Stimulated activated CD4-positive, alpha-beta T cell treated with anti-CD3 and anti-CD28 coated beads, Interleukin-2, amount 100 ng/mL, for 24 hours (primary cell): ENCODE results near the gene COL9A3.

Experiments
- DNase-seq, 2 donors: peaks; one replicate each; pipeline ENCODE4 v3.0.0-alpha.2; 2020

Gene COL9A3

DNA sequence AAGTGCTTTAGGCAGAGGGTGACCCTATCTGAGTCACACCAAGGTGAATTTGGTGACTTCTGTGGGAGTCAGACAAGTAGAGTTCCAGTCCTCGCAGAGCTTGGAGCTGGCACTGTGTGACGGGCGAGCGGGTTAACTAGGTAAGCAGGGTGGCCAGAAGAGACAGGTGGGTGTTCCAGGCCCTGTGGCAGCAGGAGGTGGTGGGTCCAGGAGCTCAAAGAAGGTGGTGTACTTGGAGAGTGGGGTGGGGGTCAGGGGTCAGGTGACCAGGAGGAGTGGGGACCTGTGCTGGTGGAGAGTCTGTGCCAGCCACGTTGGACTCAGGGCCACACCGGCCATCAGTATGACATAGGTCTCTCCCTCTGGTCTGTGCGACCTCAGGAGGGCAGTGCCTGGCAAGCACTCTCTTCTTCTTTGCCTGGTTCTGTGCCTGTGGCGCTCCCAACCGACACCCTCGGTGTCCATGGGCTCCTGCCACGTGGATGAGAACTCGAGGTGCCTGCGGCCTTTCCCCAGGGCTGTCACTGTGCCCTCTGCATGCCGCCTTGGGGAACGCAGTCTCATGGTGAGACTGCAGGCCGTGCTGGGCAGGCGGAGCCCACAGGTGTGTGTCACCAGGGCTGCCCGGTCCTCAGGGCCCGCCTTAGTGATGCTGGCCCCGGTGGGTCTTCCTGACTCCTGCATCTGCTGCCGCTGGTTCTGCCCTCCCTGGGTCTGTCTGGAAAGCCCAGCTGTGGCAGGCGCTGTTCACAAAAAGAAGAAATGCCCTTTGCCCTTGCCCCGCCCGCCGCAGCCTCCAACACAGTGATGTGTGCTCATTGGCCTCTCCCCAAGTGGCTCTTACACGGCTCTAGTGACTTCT lies 18.9 kb upstream of the COL9A3 start:
- no peak for DNase-seq

DNA sequence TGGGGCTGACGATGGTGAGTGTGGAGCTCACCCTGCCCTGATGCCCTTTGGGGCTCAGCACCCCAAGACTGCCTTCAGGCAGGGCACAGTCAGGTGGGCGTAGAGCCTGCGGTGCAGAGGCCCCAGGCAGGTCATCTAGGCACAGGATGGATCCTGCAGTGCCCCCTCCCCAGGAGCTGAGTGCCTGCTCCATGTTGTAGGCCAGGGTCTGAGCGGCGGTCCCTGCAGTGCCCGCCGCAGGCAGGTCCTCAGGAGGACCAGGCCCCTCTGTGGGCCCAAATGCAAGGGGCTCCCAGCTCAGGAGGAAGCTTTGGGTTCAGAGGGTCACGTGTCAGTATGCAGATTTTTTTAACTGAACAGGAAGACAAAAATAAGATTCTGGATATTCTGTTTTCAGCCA lies 17.8 kb upstream of the COL9A3 start:
- no peak for DNase-seq

DNA sequence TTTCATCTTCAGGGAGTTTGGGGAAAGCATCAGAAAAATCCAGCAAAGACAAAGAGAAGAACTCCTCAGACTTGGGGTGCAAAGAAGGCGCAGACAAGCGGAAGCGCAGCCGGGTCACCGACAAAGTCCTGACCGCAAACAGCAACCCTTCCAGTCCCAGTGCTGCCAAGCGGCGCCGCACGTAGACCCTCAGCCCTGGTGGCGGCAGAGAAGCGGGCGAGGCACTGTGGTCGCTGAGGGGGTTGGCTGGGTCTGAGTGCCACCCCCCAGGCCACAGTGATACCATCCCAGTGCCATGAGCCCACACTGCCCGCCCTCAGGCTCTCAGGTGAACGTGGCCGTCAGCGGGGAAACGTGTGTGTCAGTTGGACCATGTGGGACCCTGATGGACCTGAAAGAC lies 17.4 kb upstream of the COL9A3 start:
- DNase-seq = no peak

DNA sequence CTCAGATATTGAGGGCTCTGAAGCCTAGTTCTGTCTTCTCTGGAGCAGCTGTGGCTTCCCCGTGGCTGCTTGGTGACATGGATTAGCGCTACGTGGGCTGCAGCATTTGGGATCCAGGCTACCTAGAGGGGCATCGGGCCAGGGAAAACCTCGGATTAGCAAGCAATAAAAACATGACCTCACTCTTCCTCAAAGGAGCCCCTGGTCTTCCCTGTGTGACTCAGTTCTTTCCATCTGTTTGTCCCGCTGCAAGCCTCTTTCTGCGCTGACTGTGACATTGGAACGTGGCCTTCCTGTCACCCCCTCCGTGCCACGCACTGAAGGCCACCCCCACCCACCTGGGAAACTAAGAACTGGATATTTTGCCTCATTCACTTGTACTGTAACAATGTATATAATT lies 17.0 kb upstream of the COL9A3 start:
- DNase-seq = no peak

DNA sequence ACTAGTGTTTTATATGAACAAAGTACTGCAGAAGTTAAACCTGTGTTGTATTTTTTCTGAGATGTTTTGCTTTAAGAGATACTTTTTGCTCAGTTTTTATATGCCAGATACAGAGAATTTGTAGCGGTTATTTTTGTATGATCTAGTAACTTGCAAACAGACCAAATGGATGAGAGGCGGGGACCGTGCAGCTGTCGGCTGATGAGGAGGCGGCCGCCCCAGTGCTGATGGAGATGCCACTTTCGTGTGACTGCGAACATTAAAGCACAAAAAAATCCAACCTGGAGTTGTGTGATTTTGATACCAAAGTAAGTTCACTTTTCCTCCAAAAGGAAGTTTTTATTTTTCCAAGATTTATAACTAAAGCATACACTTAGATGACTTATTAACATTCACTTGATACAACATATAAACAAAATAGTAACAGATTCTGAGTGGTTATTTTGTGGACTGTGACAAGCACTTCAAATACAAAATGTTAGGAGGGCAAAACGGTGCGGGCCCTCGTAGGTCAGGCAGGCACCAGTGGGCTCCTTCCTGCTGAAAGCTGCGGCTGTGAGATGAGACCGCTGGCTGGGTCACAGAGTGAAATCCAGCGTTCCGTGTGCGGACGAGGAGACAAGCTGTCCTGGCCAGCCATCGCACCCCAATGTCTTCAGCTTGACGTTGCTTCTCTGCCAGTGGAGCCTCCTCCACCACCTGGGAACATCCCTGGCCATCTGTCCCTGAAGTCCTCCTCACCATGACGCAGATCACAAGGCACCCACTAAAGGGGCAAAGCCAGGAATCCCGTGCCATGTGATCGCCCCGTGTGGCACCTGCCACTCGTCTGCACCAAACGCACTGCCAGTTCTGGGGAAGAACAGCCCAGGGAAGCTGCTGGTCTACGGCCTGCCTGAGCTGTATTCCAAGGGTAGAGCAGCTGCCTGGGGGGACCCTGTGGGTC lies 16.3 kb upstream of the COL9A3 start:
- DNase-seq = no peak

DNA sequence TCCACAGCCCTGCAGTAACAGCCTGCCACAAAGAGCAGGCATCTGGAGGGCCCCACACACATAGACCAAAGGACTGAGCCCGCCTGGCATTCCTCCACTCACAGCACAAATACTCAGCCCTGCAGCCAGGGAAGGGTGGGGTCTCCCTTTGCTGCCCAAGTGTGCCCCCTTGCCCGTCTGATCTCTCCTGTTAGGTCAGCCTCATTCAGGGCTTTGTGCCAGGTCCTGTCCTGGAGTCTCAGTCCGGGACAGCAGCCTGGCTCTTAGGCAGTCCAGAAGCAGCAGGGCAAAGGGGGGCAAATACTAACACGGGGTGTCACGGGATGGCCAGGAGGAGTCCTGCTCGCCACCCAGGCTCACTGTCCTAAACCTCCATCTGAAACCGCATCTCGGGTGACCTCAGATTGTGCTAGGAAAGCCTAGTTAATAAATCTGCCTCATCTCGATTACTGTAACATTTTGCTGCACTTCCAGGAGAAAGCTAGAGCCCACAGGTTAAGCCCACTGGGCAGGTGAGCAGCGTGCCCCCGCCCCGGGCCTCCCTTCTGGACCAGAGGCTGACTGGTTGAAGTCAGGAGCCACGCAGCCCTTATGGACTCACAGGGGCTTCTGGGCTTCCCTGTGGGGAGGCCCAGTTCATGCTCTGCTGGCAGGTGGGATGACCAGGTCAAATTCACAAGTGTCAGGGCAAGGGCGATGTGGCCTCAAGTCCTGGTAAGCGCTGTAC lies 15.4 kb upstream of the COL9A3 start:
- no peak for DNase-seq

DNA sequence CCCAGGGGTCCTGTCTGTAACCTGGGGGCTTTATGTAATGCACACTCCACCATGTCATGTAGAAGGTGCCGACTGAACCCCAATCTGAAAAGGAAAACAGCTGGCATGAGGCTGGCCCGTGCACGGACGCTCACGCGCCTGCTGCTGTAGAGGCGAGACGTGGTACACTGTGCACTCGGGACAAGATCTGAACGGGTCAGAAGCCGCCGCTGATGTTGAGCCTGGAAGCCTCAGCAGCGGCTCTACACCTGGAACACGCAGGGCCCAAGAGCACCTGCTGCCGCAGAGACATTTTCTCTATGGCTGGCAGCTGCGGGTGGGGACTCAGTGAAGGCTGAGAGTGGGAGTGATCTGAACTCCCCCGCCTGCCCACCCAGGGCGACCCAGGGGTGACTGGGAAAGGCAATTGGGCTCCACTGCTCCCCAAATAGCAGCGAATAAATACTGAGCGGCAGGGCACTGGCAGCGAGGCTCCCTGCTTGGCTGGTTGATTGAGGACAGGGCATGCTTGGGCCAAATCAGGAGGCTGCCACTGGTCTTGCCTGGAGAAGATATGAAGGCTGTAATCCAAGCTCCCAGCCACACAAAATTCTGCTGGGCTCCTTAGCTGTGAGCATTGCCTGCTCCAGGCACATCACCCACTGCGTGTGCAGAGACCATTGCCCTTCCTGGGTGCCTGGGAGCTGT lies 14.7 kb upstream of the COL9A3 start:
- DNase-seq = no peak

DNA sequence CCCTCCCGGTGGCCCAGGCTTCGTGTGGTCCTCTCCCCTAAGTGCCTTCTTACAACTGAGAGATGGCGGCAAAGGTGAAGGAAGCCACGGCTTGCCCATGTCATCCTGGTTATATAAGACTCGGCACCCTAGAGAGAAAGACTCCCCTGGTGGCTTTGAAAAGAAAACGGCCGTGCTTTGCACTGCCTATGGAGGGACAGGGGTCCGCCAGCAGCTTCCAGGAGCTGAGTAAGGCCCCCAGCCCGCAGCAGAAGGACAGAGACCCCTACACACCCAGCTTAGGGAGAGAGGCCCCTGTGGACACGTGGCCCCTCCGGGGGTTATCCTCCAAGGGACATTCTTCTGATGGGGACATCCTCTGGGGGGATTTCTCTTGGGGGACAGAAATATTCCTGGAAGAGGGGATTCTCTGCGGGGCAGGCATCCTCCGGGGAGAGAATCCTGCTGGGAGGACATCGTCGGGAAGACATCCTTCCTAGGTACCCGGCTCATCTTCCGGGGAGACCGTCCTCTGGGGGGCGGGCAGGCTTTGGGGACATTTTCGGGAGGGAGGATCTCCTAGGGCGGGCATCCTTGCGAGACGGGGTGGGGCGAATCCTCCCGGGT lies 12.7 kb upstream of the COL9A3 start:
- peak in 1 of 2 donors; percentile 36 for DNase-seq

DNA sequence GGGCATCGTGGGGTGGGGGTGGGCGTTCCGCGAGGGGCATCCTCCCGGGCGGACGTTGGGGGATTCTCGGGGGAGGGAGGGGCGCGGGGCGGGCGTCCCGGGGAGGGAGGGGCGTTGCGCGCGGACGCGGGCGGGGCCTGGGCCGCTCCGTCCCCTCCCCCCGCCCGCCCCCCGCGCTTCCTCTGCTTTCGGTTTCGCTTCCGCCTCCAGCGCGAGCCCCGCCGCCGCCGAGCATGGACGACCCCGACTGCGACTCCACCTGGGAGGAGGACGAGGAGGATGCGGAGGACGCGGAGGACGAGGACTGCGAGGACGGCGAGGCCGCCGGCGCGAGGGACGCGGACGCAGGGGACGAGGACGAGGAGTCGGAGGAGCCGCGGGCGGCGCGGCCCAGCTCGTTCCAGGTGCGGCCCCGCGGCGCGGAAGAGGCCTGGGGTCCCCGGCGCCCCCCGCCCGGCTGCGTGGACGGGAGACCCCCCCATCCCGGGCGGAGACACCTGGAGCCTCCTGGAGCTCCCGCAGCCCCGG lies 12.2 kb upstream of the COL9A3 start, which contains the start of gene OGFR:
Gene OGFR (plus strand): TSS at position 209 of the 528 bp plus-strand sequence. CDS start 25 bp downstream, at position 234.
- DNase-seq = peak; percentile 68 to 74

DNA sequence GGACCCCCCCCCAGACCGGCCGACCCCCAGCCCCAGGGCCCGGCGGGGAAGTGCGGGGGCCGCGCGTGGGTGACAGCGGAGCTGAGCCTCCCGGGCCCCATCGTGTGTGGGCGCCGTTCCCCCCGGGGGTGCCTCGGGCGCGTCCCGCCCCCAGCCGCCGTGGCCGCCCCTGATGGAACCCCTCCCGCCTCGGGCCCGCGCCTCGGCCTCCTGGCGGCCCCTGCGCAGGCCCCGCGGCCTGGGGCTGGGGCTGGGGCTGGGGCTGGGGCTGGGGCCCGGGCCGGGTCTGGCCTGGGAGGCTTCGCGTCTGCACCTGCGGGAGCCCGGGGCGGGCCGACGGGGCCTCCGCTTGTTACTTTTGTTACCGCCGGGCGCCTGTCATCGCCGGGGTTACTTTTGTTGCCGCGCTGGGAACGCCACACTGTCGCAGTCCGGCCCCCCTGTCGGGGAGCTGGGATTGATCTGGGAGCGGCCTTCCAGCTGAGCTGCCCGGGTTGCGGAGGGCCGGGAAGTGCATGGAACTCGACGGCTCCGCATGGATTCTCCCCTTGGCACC lies 11.6 kb upstream of the COL9A3 start:
- DNase-seq = peak; percentile 42 to 47

DNA sequence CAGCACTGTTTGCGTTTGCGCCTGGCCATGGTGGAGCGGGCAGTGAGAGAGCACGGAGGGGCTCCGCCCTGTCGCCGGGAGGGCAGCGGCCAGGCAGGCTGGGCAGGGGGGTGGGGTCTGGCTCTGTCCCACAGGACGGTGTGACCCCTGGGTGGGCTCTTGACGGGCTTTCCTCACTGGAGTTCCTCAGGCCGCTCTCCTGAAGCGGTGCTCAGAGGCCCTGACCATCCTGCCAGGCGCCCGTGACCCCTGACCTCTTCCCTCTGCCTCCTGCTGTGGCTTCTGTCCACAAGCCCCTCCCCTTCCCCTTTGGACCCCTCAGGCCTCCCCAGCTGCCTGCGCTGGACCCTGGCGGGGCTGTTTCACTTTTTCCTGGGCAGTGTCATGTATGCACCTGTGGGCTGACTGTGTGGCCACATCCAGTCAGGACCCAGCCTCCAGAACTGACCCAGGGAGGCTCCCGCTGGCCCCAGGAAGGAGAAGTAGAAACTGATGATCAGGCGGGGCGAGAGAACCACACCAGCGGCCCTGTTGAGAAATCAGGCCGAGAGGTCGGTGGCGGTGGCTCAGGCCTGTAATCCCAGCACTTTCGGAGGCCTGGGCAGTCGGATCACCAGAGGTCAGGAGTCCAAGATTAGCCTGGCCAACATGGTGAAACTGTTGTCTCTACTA lies 11.0 kb upstream of the COL9A3 start:
- no peak for DNase-seq

DNA sequence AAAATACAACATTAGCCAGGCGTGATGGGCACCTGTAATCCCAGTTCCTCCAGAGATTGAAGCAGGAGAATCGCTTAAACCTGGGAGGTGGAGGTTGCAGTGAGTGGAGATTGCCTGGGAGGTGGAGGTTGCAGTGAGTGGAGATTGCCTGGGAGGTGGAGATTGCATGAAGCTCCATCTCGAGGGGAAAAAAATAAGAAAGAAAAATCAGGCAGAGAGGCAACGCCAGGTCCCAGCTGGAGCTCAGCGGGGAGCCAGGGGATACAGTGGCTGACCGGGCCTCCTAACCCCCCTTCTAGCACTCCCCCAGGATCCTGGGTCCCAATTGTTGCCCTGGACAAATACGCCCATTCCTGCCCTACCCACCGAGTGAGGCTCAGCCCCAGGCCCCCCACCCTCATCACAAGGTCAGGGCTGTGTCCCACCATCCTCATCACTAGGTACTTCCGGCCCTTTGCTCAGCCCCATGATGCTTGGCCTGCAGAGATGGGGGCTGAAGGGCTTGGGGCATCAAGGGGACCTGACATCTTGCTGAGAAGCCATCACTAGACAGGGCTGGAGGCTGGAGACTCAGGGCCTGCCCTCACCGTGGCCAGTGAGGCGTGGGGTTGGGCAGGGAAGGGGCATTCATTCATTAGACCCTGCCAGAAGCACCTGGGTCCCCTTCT lies 10.3 kb upstream of the COL9A3 start:
- DNase-seq = no peak

DNA sequence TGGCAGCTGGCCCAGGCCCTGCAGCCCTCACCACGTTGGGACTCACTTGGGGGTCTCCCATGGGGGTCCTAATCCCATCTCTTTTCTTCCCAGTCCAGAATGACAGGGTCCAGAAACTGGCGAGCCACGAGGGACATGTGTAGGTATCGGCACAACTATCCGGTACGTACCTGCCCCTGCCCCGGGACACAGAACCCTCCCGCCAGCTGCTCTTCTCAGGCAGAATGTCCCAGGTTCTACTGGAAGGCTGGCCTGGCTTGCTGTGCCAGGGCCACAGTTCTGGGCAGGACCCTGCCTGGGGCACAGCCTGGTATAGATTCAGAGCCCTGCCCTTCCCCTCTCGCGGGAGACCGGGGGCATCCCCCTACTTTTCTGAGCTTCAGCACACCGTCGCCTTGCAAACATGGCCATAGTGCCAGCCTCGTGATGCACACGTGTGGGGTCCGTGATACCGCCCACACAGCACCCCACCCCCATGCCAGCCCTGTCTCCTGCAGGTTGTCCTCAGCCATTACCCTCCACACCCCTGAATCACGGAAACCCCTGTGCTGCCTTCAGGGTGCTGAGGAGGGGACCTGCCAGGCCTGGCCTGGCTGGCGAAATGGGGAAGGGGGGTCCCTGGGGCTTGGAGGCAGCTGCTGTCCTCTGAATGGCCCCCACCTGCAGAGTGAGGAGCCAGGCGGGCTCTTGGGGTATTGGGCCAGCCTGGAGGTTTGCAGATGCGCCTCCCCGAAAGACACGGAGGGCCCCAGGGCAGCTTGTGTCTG lies 9.2 kb upstream of the COL9A3 start:
- DNase-seq = no peak

DNA sequence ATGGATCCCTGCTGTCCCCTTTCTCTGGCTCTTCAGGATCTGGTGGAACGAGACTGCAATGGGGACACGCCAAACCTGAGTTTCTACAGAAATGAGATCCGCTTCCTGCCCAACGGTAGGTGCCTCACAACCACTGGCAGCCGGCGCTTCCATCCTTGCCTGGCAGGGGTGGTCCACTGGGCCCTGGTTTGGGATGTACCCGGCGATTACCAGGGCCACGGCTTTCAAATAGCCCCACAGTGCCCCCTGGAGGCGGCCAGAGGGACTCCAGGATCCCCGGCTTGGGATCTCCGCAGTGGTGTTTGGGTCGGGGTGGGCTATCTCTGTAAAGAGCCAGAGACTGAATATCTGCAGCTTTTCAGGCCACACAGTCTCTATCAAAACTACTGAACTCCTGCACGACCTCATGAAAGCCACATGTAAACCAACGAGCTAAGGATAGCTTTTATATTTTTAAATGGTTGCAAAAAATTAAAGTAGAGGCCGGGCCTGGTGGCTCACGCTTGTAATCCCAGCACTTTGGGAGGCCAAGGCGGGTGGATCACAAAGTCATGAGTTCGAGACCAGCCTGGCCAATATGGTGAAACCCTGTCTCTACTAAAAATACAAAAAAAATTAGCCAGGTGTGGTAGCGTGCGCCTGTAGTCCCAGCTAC lies 8.5 kb upstream of the COL9A3 start:
- peak; percentile 82 to 85 for DNase-seq

DNA sequence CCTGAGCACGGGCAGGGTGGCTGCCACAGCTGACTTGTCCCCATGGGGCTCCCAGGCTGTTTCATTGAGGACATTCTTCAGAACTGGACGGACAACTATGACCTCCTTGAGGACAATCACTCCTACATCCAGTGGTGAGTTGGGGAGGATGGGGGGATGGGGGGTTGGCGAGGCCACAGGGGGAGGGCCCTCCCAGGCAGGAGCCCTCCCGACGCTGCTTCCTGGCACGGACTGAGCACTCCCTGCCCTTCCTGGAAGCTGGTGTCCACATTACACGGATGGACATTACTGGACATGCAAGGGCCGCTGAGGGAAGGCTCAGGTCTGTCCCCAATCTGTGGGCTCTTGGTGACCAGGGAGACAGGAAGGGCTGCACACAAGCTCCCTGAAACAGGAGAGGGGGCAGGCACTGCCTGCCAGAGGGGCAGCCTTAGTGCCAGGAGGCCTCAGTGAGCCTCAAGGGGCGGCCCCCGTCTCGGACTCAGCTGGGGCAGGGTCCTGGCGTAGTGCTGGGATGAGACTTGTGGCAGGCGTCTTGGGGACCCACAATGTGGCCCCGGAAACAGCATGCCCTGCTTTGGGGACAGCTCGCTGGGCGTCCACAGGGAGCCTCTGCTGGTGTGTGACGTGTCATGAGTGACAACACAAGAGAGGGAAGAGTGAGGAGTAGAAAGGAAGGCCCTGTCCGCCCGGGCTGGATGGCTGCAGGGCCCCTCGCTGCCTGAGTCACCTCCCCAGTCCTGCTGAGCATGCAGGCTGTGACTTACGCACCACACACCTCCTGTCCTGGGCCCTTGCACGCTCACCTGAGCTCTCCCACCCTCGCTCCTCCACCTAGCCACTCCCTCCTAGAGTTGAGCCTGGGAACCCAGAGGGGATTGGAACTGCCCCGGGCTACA lies 7.1 kb upstream of the COL9A3 start:
- DNase-seq = no peak

DNA sequence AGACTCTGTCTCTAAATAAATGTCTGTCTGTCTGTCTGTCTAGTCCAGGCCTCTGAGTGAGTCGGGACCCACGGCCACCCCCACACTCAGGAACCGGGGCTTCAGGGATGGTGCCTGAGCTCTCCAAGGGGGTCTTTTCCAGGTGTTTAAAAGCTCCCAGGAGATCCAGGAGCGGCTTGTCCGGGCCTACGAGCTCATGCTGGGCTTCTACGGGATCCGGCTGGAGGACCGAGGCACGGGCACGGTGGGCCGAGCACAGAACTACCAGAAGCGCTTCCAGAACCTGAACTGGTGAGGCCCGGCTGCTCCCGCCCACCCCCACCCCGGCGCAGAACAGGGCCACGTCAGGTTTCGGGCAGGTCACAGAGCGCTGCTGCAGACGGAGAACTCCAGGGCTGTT lies 5.5 kb upstream of the COL9A3 start:
- DNase-seq = no peak

DNA sequence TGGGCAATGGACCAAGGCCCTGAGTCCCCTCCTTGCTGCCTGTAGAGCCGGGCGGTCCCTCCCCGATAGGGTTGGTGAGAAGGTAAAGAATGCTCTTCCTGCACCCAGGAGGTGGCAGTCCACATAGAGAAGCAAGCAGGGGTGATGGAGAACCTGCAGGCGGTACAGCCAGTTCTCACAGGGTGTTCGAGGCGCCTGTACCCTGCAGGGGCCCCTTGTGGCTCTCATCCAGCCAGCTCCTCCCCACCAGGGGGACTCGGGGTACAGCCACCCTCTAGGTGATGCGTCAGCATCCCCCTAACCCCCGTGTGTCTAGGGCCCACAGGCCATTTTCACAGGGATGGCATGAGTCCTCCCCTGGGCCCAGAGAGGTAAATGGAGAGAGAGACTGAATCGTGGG lies 5.1 kb upstream of the COL9A3 start:
- no peak for DNase-seq
